HUDEP-2 (cell line): ENCODE data around the gene ETS1.

ENCODE experiments used
- DNase-seq, 76 experiments: peaks; one replicate each; lab custom pipeline; 2025; ENCODE audit not compliant: unreplicated experiment in 76 of 76; lab: John Stamatoyannopoulos, UW

Gene ETS1

GRCh38 chr11:128548649-128549255, 38.6 kb downstream of the ETS1 start:
- no peak for DNase-seq

GRCh38 chr11:128547946-128548648, 39.3 kb downstream of the ETS1 start:
- no peak for DNase-seq

- no peak for DNase-seq
Measured at GRCh38 chr11:128546916-128547315, 40.4 kb downstream of the ETS1 start.

GRCh38 chr11:128544471-128545051, 42.8 kb downstream of the ETS1 start:
- no peak for DNase-seq

GRCh38 chr11:128540469-128540868, 46.9 kb downstream of the ETS1 start:
- DNase-seq: no peak

GRCh38 chr11:128536506-128536905, 50.9 kb downstream of the ETS1 start:
- no peak for DNase-seq

- DNase-seq: no peak
Measured at GRCh38 chr11:128535468-128536457, 51.6 kb downstream of the ETS1 start.

- no peak for DNase-seq
Measured at GRCh38 chr11:128533472-128533871, 53.9 kb downstream of the ETS1 start.

GRCh38 chr11:128532572-128533091, 54.7 kb downstream of the ETS1 start:
- no peak for DNase-seq

GRCh38 chr11:128532016-128532571, 55.3 kb downstream of the ETS1 start:
- DNase-seq: no peak

- no peak for DNase-seq
Measured at GRCh38 chr11:128531588-128531987, 55.8 kb downstream of the ETS1 start.

GRCh38 chr11:128530118-128531074, 57.0 kb downstream of the ETS1 start:
- DNase-seq: no peak

GRCh38 chr11:128528294-128528693, 59.1 kb downstream of the ETS1 start:
- DNase-seq: no peak

- DNase-seq: no peak
Measured at GRCh38 chr11:128527046-128527445, 60.3 kb downstream of the ETS1 start.

GRCh38 chr11:128525411-128526243, 61.7 kb downstream of the ETS1 start:
- peak in 1 of 76 experiments; percentile 5 for DNase-seq

GRCh38 chr11:128524172-128524571, 63.2 kb downstream of the ETS1 start:
- DNase-seq: no peak

GRCh38 chr11:128523641-128524040, 63.7 kb downstream of the ETS1 start:
- no peak for DNase-seq

GRCh38 chr11:128522943-128523518, 64.3 kb downstream of the ETS1 start:
- DNase-seq: no peak
